GM21381 (cell line): ENCODE data around the gene SPINT2.
A peak's percentile ranks its signal among the peaks of the same experiment; 100 is the strongest.

Source experiments
- ATAC-seq: cut with Tn5 transposase; IDR thresholded peaks from one replicate; pipeline ENCODE4 v1.9.1; 2021; ENCODE audit warnings: mild to moderate bottlenecking, moderate library complexity; ENCODE audit not compliant: unreplicated experiment

Gene SPINT2

GRCh38 chr19:38291855-38292254, 27.5 kb downstream of the SPINT2 start:
- no peak for ATAC-seq

- no peak for ATAC-seq
Measured at GRCh38 chr19:38293281-38293680, 28.9 kb downstream of the SPINT2 start.

- ATAC-seq = no peak
Measured at GRCh38 chr19:38294090-38294489, 29.7 kb downstream of the SPINT2 start.

- no peak for ATAC-seq
Measured at GRCh38 chr19:38298821-38299680, 34.7 kb downstream of the SPINT2 start.

GRCh38 chr19:38303517-38304351, 39.4 kb downstream of the SPINT2 start, which contains the start of gene C19orf33:
TSS of gene C19orf33 (plus strand) at chr19:38304251. CDS start at chr19:38304262, 11 bp downstream.
- no peak for ATAC-seq

- ATAC-seq = no peak
Measured at GRCh38 chr19:38304352-38304865, 40.0 kb downstream of the SPINT2 start.

- ATAC-seq = no peak
Measured at GRCh38 chr19:38304866-38305429, 40.6 kb downstream of the SPINT2 start.

GRCh38 chr19:38306236-38306635, 41.9 kb downstream of the SPINT2 start:
- no peak for ATAC-seq

GRCh38 chr19:38307076-38307475, 42.7 kb downstream of the SPINT2 start:
- no peak for ATAC-seq

- ATAC-seq = no peak
Measured at GRCh38 chr19:38307597-38307996, 43.2 kb downstream of the SPINT2 start.

GRCh38 chr19:38308006-38308766, 43.8 kb downstream of the SPINT2 start:
- no peak for ATAC-seq

- no peak for ATAC-seq
Measured at GRCh38 chr19:38308926-38309614, 44.7 kb downstream of the SPINT2 start.

- no peak for ATAC-seq
Measured at GRCh38 chr19:38309615-38310278, 45.4 kb downstream of the SPINT2 start.

GRCh38 chr19:38310279-38310670, 45.9 kb downstream of the SPINT2 start:
- ATAC-seq = no peak

GRCh38 chr19:38310986-38311385, 46.6 kb downstream of the SPINT2 start:
- ATAC-seq = no peak

GRCh38 chr19:38315657-38316476, 51.5 kb downstream of the SPINT2 start, which contains the start of gene YIF1B:
TSS of gene YIF1B (minus strand) at chr19:38315947. CDS start at chr19:38315917, 30 bp downstream.
- ATAC-seq = peak; percentile 85

- no peak for ATAC-seq
Measured at GRCh38 chr19:38316477-38317067, 52.2 kb downstream of the SPINT2 start.

GRCh38 chr19:38317104-38317612, 52.8 kb downstream of the SPINT2 start:
- no peak for ATAC-seq
